ENCODE measurements around the gene NDRG3.
"Not testable (repeated sequence)": the region's sequence is repeated elsewhere in the genome, so short reads cannot be mapped to it uniquely, and the experiment has no call there.

NDRG3 gene

GRCh38 chr20:36641506-36641843, 104.4 kb downstream of the NDRG3 start:
- DNase-seq = no peak

- not testable (repeated sequence) for DNase-seq
Observed at GRCh38 chr20:36638876-36639400, 107.0 kb downstream of the NDRG3 start.

GRCh38 chr20:36634342-36634741, 111.5 kb downstream of the NDRG3 start:
- DNase-seq = no peak

- no peak for DNase-seq
Observed at GRCh38 chr20:36633285-36633772, 112.6 kb downstream of the NDRG3 start.

- DNase-seq = no peak
Observed at GRCh38 chr20:36632487-36633284, 113.2 kb downstream of the NDRG3 start.

GRCh38 chr20:36632147-36632486, 113.8 kb downstream of the NDRG3 start:
- no peak for DNase-seq

GRCh38 chr20:36631646-36632045, 114.2 kb downstream of the NDRG3 start:
- no peak for DNase-seq

- DNase-seq = no peak
Observed at GRCh38 chr20:36629719-36630681, 115.9 kb downstream of the NDRG3 start.

- DNase-seq = no peak
Observed at GRCh38 chr20:36628076-36628475, 117.8 kb downstream of the NDRG3 start.

- no peak for DNase-seq
Observed at GRCh38 chr20:36624944-36625324, 121.0 kb downstream of the NDRG3 start.

- DNase-seq = no peak
Observed at GRCh38 chr20:36624068-36624943, 121.6 kb downstream of the NDRG3 start.

GRCh38 chr20:36623444-36623843, 122.4 kb downstream of the NDRG3 start:
- DNase-seq = no peak

- no peak for DNase-seq
Observed at GRCh38 chr20:36620917-36621316, 125.0 kb downstream of the NDRG3 start.

GRCh38 chr20:36614781-36615557, 130.9 kb downstream of the NDRG3 start:
- DNase-seq = no peak

- DNase-seq = no peak
Observed at GRCh38 chr20:36613974-36614373, 131.9 kb downstream of the NDRG3 start.

- DNase-seq = no peak
Observed at GRCh38 chr20:36611625-36612024, 134.3 kb downstream of the NDRG3 start.

- not testable (repeated sequence) for DNase-seq
Observed at GRCh38 chr20:36608388-36608728, 137.5 kb downstream of the NDRG3 start.

GRCh38 chr20:36607586-36608387, 138.1 kb downstream of the NDRG3 start:
- no peak for DNase-seq

GRCh38 chr20:36606158-36607066, 139.5 kb downstream of the NDRG3 start:
- DNase-seq = no peak
